GM12891 (cell line): Measurements from ENCODE around the gene CAPSL.

ENCODE experiments used
- PAX5 ChIP-seq: IDR thresholded peaks from 2 replicates; pipeline ENCODE4 v1.6.1; 2011; ENCODE audit warnings: low read length, moderate library complexity, mild to moderate bottlenecking; ENCODE audit not compliant: insufficient read depth, severe bottlenecking
- POLR2A ChIP-seq: IDR thresholded peaks from 2 replicates; pipeline ENCODE4 v1.6.1; 2011; ENCODE audit warnings: low read depth, low read length, control low read depth
- POLR2AphosphoS5 ChIP-seq: IDR thresholded peaks from 2 replicates; pipeline ENCODE4 v1.6.1; 2011; ENCODE audit warnings: low read depth, low read length, control low read depth
- POU2F2 ChIP-seq: IDR thresholded peaks from 2 replicates; pipeline ENCODE4 v1.6.1; 2011; ENCODE audit warnings: low read depth, mild to moderate bottlenecking, control low read depth, low read length, moderate library complexity
- TAF1 ChIP-seq: IDR thresholded peaks from 2 replicates; pipeline ENCODE4 v1.6.1; 2011; ENCODE audit warnings: low read depth, low read length, control low read depth

GRCh38 chr5:35877655-35878054 is 60.8 kb downstream of the CAPSL start:
- TF ChIP-seq POLR2A (no peak), POLR2AphosphoS5 (no peak), TAF1 (no peak), POU2F2 (no peak), PAX5 (no peak)
